Osteoblast (primary cell): ENCODE results near the gene DDX19B. TPM values are rescaled to one million over a fixed set of nuclear protein-coding genes. Genes with fewer than 3 reads are reported as not detected.
A peak's percentile ranks its signal among the peaks of the same experiment; 100 is the strongest.

Source experiments
- DNase-seq: peaks from one replicate; pipeline ENCODE4 v3.0.0; 2011; ENCODE audit warnings: low spot score, mixed read lengths; ENCODE audit not compliant: insufficient read length; ENCODE audit errors: missing footprints
- H2AFZ ChIP-seq: 2 replicates; pipeline ENCODE4 v1.6.0; 2011; ENCODE audit warnings: mild to moderate bottlenecking, low read length
- H3K27ac ChIP-seq: 2 replicates; pipeline ENCODE4 v1.5.1; 2011; ENCODE audit warnings: mild to moderate bottlenecking, low read depth, low read length, moderate library complexity
- H3K27me3 ChIP-seq: 2 replicates; pipeline ENCODE4 v1.6.0; 2012; ENCODE audit warnings: mild to moderate bottlenecking, control low read depth, inconsistent platforms, low read length, moderate library complexity; ENCODE audit not compliant: insufficient read depth
- H3K36me3 ChIP-seq: 2 replicates; pipeline ENCODE4 v1.5.1; 2011; ENCODE audit warnings: mild to moderate bottlenecking, low read length, control low read depth, moderate library complexity; ENCODE audit not compliant: insufficient read depth
- H3K4me1 ChIP-seq: 2 replicates; pipeline ENCODE4 v1.5.1; 2011; ENCODE audit warnings: mild to moderate bottlenecking, low read length, control low read depth, moderate library complexity; ENCODE audit not compliant: insufficient read depth
- H3K4me2 ChIP-seq: 2 replicates; pipeline ENCODE4 v1.6.0; 2011; ENCODE audit warnings: mild to moderate bottlenecking, low read length; ENCODE audit not compliant: insufficient read depth
- H3K4me3 ChIP-seq: fragments of 200-600 bp; sonication (generic); 3 replicates; pipeline ENCODE4 v1.5.1; 2012; ENCODE audit warnings: mild to moderate bottlenecking, low read length, inconsistent platforms; ENCODE audit not compliant: insufficient read depth
- H3K79me2 ChIP-seq: 2 replicates; pipeline ENCODE4 v1.6.0; 2012; ENCODE audit warnings: mild to moderate bottlenecking, low read length, control low read depth, inconsistent platforms; ENCODE audit not compliant: insufficient read depth
- H3K9me3 ChIP-seq: 2 replicates; pipeline ENCODE4 v1.5.1; 2011; ENCODE audit warnings: low read depth, low read length, control low read depth
- H4K20me1 ChIP-seq: 2 replicates; pipeline ENCODE4 v1.6.0; 2012; ENCODE audit warnings: mild to moderate bottlenecking, low read length, control low read depth; ENCODE audit not compliant: insufficient read depth
- CTCF ChIP-seq: IDR thresholded peaks from 2 replicates; pipeline ENCODE4 v1.5.1; 2011; ENCODE audit warnings: mild to moderate bottlenecking, low read depth, low read length, moderate library complexity; ENCODE audit errors: extremely low read depth
- total RNA-seq: library from RNA; depleted of rRNA; stranded (reverse); fragments of >200 nt; gene quantifications from 2 replicates; pipeline ENCODE4 v1.2.3, GENCODE V29; 2012

Gene DDX19B
- total RNA-seq, 1 donor: 42.7 TPM

DNA sequence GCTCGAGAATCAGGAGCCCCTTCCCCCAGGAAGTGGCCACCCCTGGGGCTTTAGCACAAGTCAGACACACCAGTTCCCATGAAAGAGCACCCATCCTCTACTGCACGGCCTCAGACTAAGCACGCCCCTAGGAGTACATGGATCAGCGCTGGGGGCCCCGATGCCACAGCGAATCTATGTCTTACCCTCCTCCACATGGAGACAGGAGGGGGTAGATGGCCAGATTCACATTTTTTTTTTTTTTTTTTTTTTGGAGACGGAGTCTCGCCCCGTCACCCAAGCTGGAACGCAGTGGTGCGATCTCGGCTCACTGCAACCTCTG, 44.1 kb upstream of the DDX19B start:
- H3K4me1 ChIP-seq: peaks cover 4% of the 10 kb centered on the region
- H3K79me2 ChIP-seq: peaks cover 13% of the 10 kb centered on the region
- H2AFZ ChIP-seq: no peak overlapping the region
- no peaks in the 10 kb centered on the region for H3K27me3 ChIP-seq
- peaks cover 12% of the 10 kb centered on the region for H4K20me1 ChIP-seq
- H3K27ac ChIP-seq: no peak overlapping the region
- peak; percentile 9 for DNase-seq
- no peaks in the 10 kb centered on the region for H3K9me3 ChIP-seq
- no peak overlapping the region for H3K4me2 ChIP-seq
- no peak for TF ChIP-seq CTCF
- H3K4me3 ChIP-seq: no peak overlapping the region
- peaks cover 70% of the 10 kb centered on the region for H3K36me3 ChIP-seq

DNA sequence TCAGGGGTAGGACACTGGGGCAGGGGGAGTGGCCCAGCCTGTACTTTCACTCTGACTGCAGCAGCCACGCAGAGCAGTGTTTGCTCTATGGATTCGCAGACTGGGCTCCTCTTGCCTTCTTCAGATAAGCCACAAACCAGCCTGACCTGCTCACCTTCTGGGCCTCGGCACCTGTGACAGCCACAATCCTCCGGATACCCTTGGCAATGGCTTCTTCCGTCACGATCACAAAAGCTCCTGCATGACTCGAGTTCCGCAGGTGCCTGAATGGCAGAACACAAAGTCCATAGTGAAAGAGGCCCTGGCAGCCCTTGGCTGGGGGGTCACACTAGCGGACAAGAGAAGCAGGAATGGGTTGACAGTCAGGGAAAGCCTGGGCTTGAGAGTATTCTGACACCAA, 43.4 kb upstream of the DDX19B start:
- no peaks in the 10 kb centered on the region for H3K27me3 ChIP-seq
- DNase-seq: peak; percentile 32
- peaks cover 76% of the 10 kb centered on the region for H3K36me3 ChIP-seq
- H3K9me3 ChIP-seq: no peaks in the 10 kb centered on the region
- no peak overlapping the region for H2AFZ ChIP-seq
- H3K27ac ChIP-seq: no peak overlapping the region
- H4K20me1 ChIP-seq: peaks cover 9% of the 10 kb centered on the region
- peaks cover 9% of the 10 kb centered on the region for H3K79me2 ChIP-seq
- no peaks in the 10 kb centered on the region for H3K4me1 ChIP-seq
- no peak for TF ChIP-seq CTCF
- no peak overlapping the region for H3K4me3 ChIP-seq
- no peak overlapping the region for H3K4me2 ChIP-seq

- no peak overlapping the region for H3K4me2 ChIP-seq
- TF ChIP-seq CTCF: no peak
- no peaks in the 10 kb centered on the region for H3K4me1 ChIP-seq
- no peak overlapping the region for H3K27ac ChIP-seq
- H3K36me3 ChIP-seq: peaks cover 87% of the 10 kb centered on the region
- H3K4me3 ChIP-seq: no peak overlapping the region
- no peaks in the 10 kb centered on the region for H3K27me3 ChIP-seq
- peaks cover 9% of the 10 kb centered on the region for H4K20me1 ChIP-seq
- DNase-seq: peak; percentile 18
- no peaks in the 10 kb centered on the region for H3K9me3 ChIP-seq
- peaks cover 4% of the 10 kb centered on the region for H3K79me2 ChIP-seq
- H2AFZ ChIP-seq: no peak overlapping the region
These were observed 41.6 kb upstream of the DDX19B start for GRCh38 chr16:70257391-70257790.

GRCh38 chr16:70258065-70258464, 40.9 kb upstream of the DDX19B start:
- Histone ChIP-seq H3K9me3 (no peaks in the 10 kb centered on the region), H3K79me2 (peaks cover 4% of the 10 kb centered on the region), H3K36me3 (peaks cover 84% of the 10 kb centered on the region), H3K4me3 (no peak overlapping the region), H2AFZ (no peak overlapping the region), H3K27ac (no peak overlapping the region), H3K4me2 (no peak overlapping the region), H4K20me1 (peaks cover 9% of the 10 kb centered on the region), H3K4me1 (no peaks in the 10 kb centered on the region), H3K27me3 (no peaks in the 10 kb centered on the region)
- DNase-seq: peak; percentile 3
- TF ChIP-seq CTCF: no peak
